ENCODE data around the gene CCDC18. TPM values are rescaled to one million over a fixed set of nuclear protein-coding genes. Genes with fewer than 3 reads are reported as not detected.
A peak's percentile ranks its signal among the peaks of the same experiment; 100 is the strongest.

Gene CCDC18, protein sequence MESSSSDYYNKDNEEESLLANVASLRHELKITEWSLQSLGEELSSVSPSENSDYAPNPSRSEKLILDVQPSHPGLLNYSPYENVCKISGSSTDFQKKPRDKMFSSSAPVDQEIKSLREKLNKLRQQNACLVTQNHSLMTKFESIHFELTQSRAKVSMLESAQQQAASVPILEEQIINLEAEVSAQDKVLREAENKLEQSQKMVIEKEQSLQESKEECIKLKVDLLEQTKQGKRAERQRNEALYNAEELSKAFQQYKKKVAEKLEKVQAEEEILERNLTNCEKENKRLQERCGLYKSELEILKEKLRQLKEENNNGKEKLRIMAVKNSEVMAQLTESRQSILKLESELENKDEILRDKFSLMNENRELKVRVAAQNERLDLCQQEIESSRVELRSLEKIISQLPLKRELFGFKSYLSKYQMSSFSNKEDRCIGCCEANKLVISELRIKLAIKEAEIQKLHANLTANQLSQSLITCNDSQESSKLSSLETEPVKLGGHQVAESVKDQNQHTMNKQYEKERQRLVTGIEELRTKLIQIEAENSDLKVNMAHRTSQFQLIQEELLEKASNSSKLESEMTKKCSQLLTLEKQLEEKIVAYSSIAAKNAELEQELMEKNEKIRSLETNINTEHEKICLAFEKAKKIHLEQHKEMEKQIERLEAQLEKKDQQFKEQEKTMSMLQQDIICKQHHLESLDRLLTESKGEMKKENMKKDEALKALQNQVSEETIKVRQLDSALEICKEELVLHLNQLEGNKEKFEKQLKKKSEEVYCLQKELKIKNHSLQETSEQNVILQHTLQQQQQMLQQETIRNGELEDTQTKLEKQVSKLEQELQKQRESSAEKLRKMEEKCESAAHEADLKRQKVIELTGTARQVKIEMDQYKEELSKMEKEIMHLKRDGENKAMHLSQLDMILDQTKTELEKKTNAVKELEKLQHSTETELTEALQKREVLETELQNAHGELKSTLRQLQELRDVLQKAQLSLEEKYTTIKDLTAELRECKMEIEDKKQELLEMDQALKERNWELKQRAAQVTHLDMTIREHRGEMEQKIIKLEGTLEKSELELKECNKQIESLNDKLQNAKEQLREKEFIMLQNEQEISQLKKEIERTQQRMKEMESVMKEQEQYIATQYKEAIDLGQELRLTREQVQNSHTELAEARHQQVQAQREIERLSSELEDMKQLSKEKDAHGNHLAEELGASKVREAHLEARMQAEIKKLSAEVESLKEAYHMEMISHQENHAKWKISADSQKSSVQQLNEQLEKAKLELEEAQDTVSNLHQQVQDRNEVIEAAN (N-terminal part only)
- 10 to 100 TPM; 31.3 to 33.1 TPM for total RNA-seq

DNA sequence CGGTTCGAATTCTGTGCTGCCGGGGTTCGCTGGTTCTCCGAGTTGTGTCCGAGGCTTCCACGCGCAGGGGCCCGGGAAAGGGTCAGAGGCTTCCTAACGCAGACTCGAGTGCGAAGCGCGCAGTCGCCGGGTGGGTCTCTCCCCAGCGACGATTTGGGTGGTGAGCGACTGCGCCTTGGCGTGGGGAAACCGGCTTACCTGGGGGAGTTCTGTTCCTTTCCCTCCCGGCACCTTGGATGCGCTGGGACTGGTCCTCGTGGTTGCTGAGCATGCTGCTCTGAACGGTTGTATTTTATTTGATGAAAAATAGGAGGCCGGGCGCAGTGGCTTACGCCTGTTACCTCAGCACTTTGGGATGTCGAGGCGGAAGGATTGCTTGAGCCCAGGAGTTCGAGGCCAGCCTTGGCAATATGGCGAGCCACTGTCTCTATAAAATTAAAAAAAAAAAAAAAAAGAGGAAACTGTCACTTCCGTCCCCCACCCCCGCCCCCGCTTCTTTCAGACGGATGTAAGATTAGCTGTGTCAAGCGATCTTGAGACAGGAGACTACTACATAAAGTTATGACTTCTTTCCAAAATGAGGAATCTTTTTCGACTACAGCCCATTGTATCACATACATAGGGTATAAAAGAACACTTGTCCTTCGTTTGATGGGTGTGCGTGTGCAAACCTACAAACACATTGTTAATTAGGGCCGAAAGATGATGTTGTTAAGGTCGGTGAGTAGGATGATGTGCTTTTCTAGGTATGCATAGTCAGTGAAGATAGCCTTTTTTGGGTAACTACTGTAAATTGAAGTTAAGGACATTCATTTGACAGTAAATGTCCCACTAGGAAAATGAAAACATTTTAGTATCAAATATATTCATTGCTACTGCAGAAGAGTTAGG lies at the start of gene CCDC18:
Gene CCDC18 (plus strand): TSS at position 2 of the 891 bp plus-strand sequence. CDS start 2,638 bp downstream, outside the sequence.
- DNase-seq, result peak; percentile 67
- no peaks in the 10 kb centered on the region for H3K27me3 Mint-ChIP-seq
- peaks cover 57% of the 10 kb centered on the region for H3K4me1 Mint-ChIP-seq
- peaks cover 31% of the 10 kb centered on the region for H3K36me3 Mint-ChIP-seq (ENCODE audit: low read depth)
- ChIA-PET CTCF (interaction anchor here (0.6 to 1.1 kb wide), 2 partner anchors 11 to 807 kb away, joined by 3 to 4 read pairs; no protein-coding TSS in a partner anchor), POLR2A (interaction anchor here (0.7 kb wide), 1 partner anchor 9 kb away, joined by 7 read pairs; no protein-coding TSS in a partner anchor)
- H3K27ac Mint-ChIP-seq, result peak within 1 kb of the TSS; percentile 97
- no peaks in the 10 kb centered on the region for H3K9me3 Mint-ChIP-seq
- peak within 1 kb of the TSS; percentile 84 for H3K4me3 Mint-ChIP-seq

DNA sequence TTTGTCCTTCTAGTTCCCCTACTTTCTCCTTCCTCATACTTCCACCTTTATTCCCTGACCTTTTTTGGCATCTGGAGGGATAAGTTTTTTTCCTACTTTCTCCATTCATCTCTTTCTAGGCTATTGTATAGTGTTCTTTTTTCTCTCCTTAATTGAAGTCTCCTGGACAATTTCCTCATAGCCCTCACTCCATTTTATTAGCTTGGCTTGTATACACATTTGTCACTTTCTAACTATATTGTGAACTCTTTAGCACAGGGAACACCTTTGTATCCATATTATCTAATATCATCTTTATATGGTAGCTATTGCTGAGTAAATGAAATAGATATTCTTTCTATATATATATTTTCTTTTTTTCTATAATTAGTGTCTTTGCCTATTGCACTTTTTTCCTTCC lies 47.9 kb upstream of the CCDC18 start:
- H3K27ac Mint-ChIP-seq, result no peak overlapping the region
- no peaks in the 10 kb centered on the region for H3K9me3 Mint-ChIP-seq
- POLR2A ChIA-PET, result no interaction called here
- no peaks in the 10 kb centered on the region for H3K27me3 Mint-ChIP-seq
- H3K4me1 Mint-ChIP-seq, result peaks cover 1% of the 10 kb centered on the region
- no peak overlapping the region for H3K4me3 Mint-ChIP-seq
- CTCF ChIA-PET, result interaction anchor here (1.5 kb wide), 1 partner anchor 15 kb away, joined by 5 read pairs; no protein-coding TSS in a partner anchor
- peaks cover 21% of the 10 kb centered on the region for H3K36me3 Mint-ChIP-seq (ENCODE audit: low read depth)
- DNase-seq, result no peak

DNA sequence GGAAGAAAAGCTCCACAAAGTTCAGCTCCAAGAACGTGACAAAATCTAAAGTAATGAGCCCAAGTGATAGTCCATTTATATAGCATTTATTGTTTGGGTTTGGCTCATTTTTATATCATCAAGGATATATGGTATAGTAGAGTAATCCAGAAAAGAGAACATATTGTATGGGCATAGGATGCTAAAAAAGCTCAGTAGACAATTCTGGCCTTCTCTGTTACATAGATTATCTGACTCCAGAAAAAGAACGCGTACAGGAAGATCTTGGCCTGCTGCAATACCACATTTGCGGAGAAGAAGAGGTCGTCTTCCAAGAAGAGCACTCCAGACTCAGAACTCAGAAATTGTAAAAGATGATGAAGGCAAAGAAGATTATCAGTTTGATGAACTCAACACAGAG lies 44.1 kb upstream of the CCDC18 start:
- Mint-ChIP-seq H3K27me3 (no peaks in the 10 kb centered on the region), H3K9me3 (no peaks in the 10 kb centered on the region), H3K4me1 (peaks cover 2% of the 10 kb centered on the region), H3K4me3 (no peak overlapping the region), H3K36me3 (ENCODE audit: low read depth) (peaks cover 32% of the 10 kb centered on the region), H3K27ac (no peak overlapping the region)
- no peak for DNase-seq
- CTCF ChIA-PET, result interaction anchor here (1.0 to 1.2 kb wide), 2 partner anchors 19 to 114 kb away, joined by 3 read pairs; no protein-coding TSS in a partner anchor
- POLR2A ChIA-PET, result interaction anchor here (0.7 kb wide), 1 partner anchor 112 kb away, joined by 3 read pairs; no protein-coding TSS in a partner anchor

DNA sequence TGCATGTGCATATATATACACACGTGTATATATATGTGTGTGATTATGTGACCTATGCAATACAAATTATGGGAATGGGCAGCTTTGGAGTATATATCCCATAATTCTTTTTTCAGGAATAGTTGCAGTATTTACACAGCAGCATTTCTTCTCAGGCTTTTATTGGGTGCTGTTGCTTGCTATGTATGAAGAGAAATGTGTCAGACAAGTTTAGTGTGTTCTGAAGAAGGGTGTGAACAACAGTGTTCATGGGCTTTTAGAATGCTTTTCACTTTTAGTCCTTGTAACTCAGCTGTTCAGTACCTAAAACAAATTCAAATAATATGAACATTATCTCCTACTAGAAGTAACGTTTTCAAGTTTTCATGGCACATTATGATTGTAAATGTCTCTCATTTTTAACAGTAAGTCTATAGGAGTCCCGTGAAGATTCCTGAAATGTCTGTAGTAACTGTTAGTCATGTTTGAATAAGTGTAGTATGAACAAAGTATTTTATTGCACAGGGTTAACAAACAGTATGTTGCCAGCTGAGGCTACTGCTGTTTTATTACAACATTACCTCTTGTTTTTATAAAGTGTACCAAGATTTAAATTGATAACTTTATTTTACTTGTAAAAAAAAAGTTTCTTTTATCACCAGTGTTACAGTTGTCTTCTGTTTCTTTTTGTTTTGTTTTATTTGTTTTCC lies 42.8 kb upstream of the CCDC18 start:
- DNase-seq, result no peak
- Mint-ChIP-seq H3K4me1 (peaks cover 7% of the 10 kb centered on the region), H3K27me3 (no peaks in the 10 kb centered on the region), H3K36me3 (ENCODE audit: low read depth) (peaks cover 40% of the 10 kb centered on the region), H3K27ac (no peak overlapping the region), H3K9me3 (no peaks in the 10 kb centered on the region), H3K4me3 (no peak overlapping the region)
- ChIA-PET POLR2A (no interaction called here), CTCF (interaction anchor here (1.3 kb wide), 1 partner anchor 9 kb away, joined by 5 read pairs; no protein-coding TSS in a partner anchor)

DNA sequence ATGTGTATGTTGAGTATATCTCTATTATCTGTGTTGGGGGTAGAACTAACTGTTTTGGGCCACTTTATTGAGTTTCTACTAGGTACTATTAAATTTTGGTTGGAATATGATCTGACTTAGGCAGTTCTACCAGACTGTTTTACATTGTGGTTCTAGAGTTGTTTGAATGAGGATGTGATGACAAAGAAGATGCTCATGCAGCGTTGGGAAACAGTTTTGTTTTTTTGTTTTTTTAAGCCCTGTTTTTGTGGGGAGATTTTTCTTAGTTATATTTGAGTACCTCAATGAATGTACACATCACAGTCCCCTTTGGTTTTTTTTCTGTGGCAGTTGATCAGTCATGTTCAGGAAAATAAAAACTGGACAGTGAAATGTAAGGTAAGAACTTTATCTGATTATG lies 40.4 kb upstream of the CCDC18 start:
- no peak overlapping the region for H3K4me3 Mint-ChIP-seq
- DNase-seq, result no peak
- peak overlapping the region; percentile 47 for H3K27ac Mint-ChIP-seq
- ChIA-PET POLR2A (no interaction called here), CTCF (interaction anchor here (0.6 to 2.3 kb wide), 5 partner anchors 9 to 938 kb away, joined by 3 to 6 read pairs (median 4); no protein-coding TSS in a partner anchor)
- peaks cover 36% of the 10 kb centered on the region for H3K36me3 Mint-ChIP-seq (ENCODE audit: low read depth)
- H3K9me3 Mint-ChIP-seq, result no peaks in the 10 kb centered on the region
- H3K4me1 Mint-ChIP-seq, result peaks cover 10% of the 10 kb centered on the region
- H3K27me3 Mint-ChIP-seq, result no peaks in the 10 kb centered on the region

DNA sequence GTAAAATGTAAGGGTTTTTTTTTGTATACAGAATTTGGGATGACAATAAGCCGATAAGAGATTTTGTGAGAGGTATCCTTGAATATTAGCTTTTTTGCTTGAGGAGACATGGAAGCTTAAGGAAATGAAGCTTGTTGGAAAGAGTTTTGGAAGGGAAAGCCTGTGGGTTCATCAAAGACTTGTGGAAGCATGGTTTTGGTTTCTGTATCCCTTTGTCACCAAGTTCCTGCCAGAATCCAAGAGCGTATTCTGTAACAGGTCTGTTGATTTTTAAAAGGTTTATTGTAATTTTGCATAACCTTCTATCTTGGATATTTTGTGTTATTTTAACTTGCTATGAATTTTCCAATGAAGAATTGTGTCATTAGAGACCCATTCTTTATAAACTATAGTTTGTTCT lies 38.4 kb upstream of the CCDC18 start:
- peaks cover 23% of the 10 kb centered on the region for H3K36me3 Mint-ChIP-seq (ENCODE audit: low read depth)
- no peak overlapping the region for H3K4me3 Mint-ChIP-seq
- no peaks in the 10 kb centered on the region for H3K9me3 Mint-ChIP-seq
- CTCF ChIA-PET, result no interaction called here
- H3K27me3 Mint-ChIP-seq, result no peaks in the 10 kb centered on the region
- H3K27ac Mint-ChIP-seq, result no peak overlapping the region
- peaks cover 10% of the 10 kb centered on the region for H3K4me1 Mint-ChIP-seq
- POLR2A ChIA-PET, result no interaction called here
- no peak for DNase-seq

DNA sequence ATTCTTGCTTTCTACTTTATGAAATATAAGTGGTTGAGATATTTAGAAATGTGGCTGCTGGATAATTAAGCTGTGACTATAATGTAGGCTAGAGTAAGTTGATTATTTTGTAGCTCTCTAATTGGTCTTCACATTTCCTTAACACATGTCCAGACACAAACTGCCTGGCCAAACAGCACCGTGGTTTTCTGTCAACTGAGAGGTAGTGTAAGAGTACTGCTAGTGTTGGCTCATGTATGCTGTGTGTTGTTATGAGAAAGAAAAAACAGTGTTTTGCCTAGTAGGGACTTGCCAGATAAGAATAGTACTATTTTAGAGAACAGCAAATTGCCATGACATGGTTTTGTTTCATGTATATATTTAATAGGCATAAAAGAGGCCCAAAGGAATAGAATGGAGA lies 37.4 kb upstream of the CCDC18 start:
- Mint-ChIP-seq H3K27me3 (no peaks in the 10 kb centered on the region), H3K4me3 (no peak overlapping the region), H3K4me1 (peaks cover 10% of the 10 kb centered on the region), H3K27ac (no peak overlapping the region), H3K9me3 (no peaks in the 10 kb centered on the region), H3K36me3 (ENCODE audit: low read depth) (peaks cover 28% of the 10 kb centered on the region)
- ChIA-PET CTCF (interaction anchor here (1.0 kb wide), 1 partner anchor 13 kb away, joined by 3 read pairs; no protein-coding TSS in a partner anchor), POLR2A (no interaction called here)
- no peak for DNase-seq

DNA sequence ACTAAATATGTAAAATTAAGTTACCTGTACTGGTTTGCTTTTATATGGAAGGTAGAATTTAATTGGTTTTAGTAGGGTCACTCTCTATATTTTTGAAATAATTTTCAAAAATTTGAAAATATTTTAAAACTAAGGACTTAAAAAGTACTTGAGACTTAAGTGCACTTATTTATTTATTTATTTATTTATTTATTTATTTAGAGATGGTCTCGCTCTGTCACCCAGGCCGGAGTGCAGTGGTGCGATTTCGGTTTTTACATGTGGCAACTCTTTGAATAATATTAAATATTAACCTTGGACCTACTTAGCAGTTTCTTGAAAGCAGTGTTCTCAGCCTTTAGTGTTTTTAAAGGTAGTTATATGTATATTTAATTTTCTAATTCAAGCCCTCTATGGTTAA lies 36.8 kb upstream of the CCDC18 start:
- no peak for DNase-seq
- Mint-ChIP-seq H3K27me3 (no peaks in the 10 kb centered on the region), H3K4me1 (peaks cover 10% of the 10 kb centered on the region), H3K4me3 (no peak overlapping the region), H3K9me3 (no peaks in the 10 kb centered on the region), H3K36me3 (ENCODE audit: low read depth) (peaks cover 28% of the 10 kb centered on the region), H3K27ac (no peak overlapping the region)
- ChIA-PET CTCF (interaction anchor here (1.4 kb wide), 1 partner anchor 13 kb away, joined by 3 read pairs; no protein-coding TSS in a partner anchor), POLR2A (no interaction called here)

DNA sequence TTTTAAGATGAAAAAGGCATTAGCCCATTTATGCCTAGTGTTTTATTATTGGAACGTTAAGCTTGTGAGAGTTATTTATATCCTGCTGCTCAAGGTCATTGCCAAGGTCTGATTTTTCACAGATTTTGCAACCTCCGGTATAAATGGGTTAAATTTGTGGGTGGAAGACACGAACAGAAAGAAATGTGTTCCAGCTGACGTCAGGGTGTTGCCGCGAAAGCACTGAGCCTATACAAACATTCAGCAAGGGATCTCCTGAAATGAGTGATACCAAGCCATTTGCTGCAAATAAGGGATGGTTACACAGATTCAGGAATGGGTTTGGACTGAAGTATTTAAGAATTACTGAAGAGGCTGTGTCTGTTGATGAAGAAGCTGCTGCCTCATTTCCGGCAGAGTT lies 32.5 kb upstream of the CCDC18 start:
- DNase-seq, result no peak
- ChIA-PET POLR2A (no interaction called here), CTCF (no interaction called here)
- peaks cover 41% of the 10 kb centered on the region for H3K36me3 Mint-ChIP-seq (ENCODE audit: low read depth)
- H3K9me3 Mint-ChIP-seq, result no peaks in the 10 kb centered on the region
- H3K4me1 Mint-ChIP-seq, result peaks cover 5% of the 10 kb centered on the region
- H3K27me3 Mint-ChIP-seq, result no peaks in the 10 kb centered on the region
- H3K27ac Mint-ChIP-seq, result no peak overlapping the region
- no peak overlapping the region for H3K4me3 Mint-ChIP-seq

DNA sequence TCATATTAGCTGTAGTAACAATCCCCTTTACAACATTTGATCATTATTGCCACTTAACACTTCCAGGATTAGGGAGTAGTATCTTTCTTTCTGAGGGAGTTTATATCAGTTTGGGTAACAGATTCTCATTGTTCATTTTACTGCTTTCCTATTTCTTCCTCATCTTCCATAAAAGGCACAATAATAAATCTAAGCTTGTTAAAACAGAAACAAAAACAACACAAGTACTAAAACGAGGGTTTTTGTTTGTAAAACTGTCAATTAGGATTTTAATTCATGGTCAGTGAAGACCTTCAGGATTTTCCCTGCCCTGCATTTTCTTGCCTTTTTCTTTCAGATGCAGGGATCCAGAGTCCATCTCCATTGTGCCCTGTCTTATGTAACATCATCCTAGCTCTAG lies 29.8 kb upstream of the CCDC18 start:
- ChIA-PET CTCF (interaction anchor here (0.6 kb wide), 1 partner anchor 1363 kb away, joined by 3 read pairs; no protein-coding TSS in a partner anchor), POLR2A (no interaction called here)
- Mint-ChIP-seq H3K4me3 (no peak overlapping the region), H3K27me3 (no peaks in the 10 kb centered on the region), H3K27ac (no peak overlapping the region), H3K36me3 (ENCODE audit: low read depth) (peaks cover 51% of the 10 kb centered on the region), H3K4me1 (peaks cover 9% of the 10 kb centered on the region), H3K9me3 (no peaks in the 10 kb centered on the region)
- no peak for DNase-seq

DNA sequence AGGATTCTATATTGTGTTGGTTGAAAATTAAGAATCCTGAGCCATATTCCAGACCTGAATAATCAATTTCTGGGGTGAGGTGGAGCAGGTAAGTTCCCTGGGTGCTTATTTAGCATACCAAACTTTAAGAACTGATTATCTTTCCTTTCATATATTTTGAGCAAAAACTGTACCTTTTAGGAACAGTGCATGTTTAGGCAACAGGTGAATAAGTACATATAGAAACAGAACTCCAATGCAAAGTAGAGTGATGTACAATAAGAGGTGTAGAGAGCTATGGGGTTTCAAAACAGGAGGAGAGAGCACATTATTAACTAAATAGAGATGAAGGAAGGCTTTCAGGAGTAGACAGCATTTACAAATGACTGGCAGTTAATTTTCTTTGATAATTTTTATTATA lies 29.1 kb upstream of the CCDC18 start:
- H3K36me3 Mint-ChIP-seq (ENCODE audit: low read depth), result peaks cover 54% of the 10 kb centered on the region
- H3K27me3 Mint-ChIP-seq, result no peaks in the 10 kb centered on the region
- peaks cover 13% of the 10 kb centered on the region for H3K4me1 Mint-ChIP-seq
- H3K9me3 Mint-ChIP-seq, result no peaks in the 10 kb centered on the region
- ChIA-PET CTCF (interaction anchor here (0.5 kb wide), 1 partner anchor 72 kb away, joined by 3 read pairs; no protein-coding TSS in a partner anchor), POLR2A (no interaction called here)
- no peak for DNase-seq
- H3K27ac Mint-ChIP-seq, result no peak overlapping the region
- no peak overlapping the region for H3K4me3 Mint-ChIP-seq

Data from activated CD4-positive, alpha-beta T cell treated with anti-CD3 and anti-CD28 coated beads, Interleukin-2, amount 10 ng/mL, durations not matched to agents 7 days and 5 days (primary cell).